ENCODE results near the gene DIPK1B.

DNA sequence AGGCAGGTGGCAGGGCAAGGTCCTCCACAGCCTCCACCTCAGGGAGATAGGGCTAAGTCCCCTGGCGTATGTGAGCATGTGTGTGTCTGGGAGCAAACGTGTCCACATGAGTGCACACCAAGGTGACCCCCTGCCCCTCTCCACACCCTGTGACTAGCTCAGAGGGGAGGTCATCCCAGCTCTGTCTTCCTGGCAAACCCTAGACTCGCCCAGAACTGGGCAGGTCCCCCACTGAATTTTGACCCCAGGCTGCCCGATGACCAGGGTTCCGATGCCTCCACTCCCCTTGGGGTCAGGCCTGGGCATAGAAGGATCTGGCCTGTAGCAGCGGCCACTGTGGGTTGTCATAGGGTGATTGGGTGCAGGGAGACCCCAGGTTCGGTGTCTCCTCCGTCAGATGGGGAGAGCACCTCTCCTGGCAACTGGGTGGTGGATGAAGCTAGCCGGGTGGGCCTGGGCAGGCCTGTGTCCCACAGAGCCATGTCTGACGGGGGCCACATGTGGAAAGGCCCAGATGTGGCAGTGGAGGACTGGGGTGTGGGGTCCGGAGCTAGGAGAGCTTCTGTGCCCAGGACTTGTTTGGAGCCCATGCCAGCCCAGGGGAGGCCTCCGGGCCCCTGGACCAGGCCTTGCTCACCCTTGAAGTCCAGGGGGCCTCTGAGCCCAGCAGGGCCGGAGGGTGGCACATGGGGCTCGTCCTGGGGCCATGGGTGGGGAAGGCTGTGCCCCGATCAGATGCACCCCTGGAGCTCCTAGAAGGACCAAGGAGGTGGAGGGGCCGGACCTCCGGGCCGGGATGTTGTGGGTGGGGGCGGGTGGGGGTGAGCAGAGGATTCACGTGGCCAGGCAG, 6.2 kb downstream of the DIPK1B start:
- TF ChIP-seq, protein P1, sequence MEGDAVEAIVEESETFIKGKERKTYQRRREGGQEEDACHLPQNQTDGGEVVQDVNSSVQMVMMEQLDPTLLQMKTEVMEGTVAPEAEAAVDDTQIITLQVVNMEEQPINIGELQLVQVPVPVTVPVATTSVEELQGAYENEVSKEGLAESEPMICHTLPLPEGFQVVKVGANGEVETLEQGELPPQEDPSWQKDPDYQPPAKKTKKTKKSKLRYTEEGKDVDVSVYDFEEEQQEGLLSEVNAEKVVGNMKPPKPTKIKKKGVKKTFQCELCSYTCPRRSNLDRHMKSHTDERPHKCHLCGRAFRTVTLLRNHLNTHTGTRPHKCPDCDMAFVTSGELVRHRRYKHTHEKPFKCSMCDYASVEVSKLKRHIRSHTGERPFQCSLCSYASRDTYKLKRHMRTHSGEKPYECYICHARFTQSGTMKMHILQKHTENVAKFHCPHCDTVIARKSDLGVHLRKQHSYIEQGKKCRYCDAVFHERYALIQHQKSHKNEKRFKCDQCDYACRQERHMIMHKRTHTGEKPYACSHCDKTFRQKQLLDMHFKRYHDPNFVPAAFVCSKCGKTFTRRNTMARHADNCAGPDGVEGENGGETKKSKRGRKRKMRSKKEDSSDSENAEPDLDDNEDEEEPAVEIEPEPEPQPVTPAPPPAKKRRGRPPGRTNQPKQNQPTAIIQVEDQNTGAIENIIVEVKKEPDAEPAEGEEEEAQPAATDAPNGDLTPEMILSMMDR (IDR thresholded peaks at IDR 0.05): no peak
- no peak for TF ChIP-seq POLR2A (IDR thresholded peaks at IDR 0.05)
